ENCODE results near the gene NHS.

Gene NHS

GRCh38 chrX:17588303-17588702, 213.3 kb downstream of the NHS start:
- peak; percentile 39 for DNase-seq (ENCODE audit: low read depth)

GRCh38 chrX:17590892-17591740, 216.1 kb downstream of the NHS start:
- DNase-seq (ENCODE audit: low read depth): peak; percentile 73

GRCh38 chrX:17591741-17592110, 216.7 kb downstream of the NHS start:
- peak; percentile 68 for DNase-seq (ENCODE audit: low read depth)

GRCh38 chrX:17592117-17592516, 217.1 kb downstream of the NHS start:
- peak; percentile 28 for DNase-seq (ENCODE audit: low read depth)

- no peak for DNase-seq (ENCODE audit: low read depth)
Measured at GRCh38 chrX:17594693-17595092, 219.7 kb downstream of the NHS start.

GRCh38 chrX:17595456-17596035, 220.5 kb downstream of the NHS start:
- peak; percentile 84 for DNase-seq (ENCODE audit: low read depth)

- DNase-seq (ENCODE audit: low read depth): peak; percentile 27
Measured at GRCh38 chrX:17596061-17596460, 221.1 kb downstream of the NHS start.

- peak; percentile 28 for DNase-seq (ENCODE audit: low read depth)
Measured at GRCh38 chrX:17596546-17597205, 221.7 kb downstream of the NHS start.

- DNase-seq (ENCODE audit: low read depth): no peak
Measured at GRCh38 chrX:17597327-17597726, 222.3 kb downstream of the NHS start.

- no peak for DNase-seq (ENCODE audit: low read depth)
Measured at GRCh38 chrX:17597836-17598439, 222.9 kb downstream of the NHS start.

GRCh38 chrX:17601441-17602200, 226.6 kb downstream of the NHS start:
- DNase-seq (ENCODE audit: low read depth): no peak

GRCh38 chrX:17602245-17602644, 227.2 kb downstream of the NHS start:
- no peak for DNase-seq (ENCODE audit: low read depth)

- no peak for DNase-seq (ENCODE audit: low read depth)
Measured at GRCh38 chrX:17603196-17603595, 228.2 kb downstream of the NHS start.

- no peak for DNase-seq (ENCODE audit: low read depth)
Measured at GRCh38 chrX:17605676-17606075, 230.7 kb downstream of the NHS start.

- no peak for DNase-seq (ENCODE audit: low read depth)
Measured at GRCh38 chrX:17606231-17606630, 231.2 kb downstream of the NHS start.

- no peak for DNase-seq (ENCODE audit: low read depth)
Measured at GRCh38 chrX:17608888-17609287, 233.9 kb downstream of the NHS start.

GRCh38 chrX:17610788-17611187, 235.8 kb downstream of the NHS start:
- no peak for DNase-seq (ENCODE audit: low read depth)

GRCh38 chrX:17613979-17614588, 239.1 kb downstream of the NHS start:
- DNase-seq (ENCODE audit: low read depth): no peak

GRCh38 chrX:17616936-17617335, 241.9 kb downstream of the NHS start:
- no peak for DNase-seq (ENCODE audit: low read depth)

GRCh38 chrX:17617806-17618205, 242.8 kb downstream of the NHS start:
- no peak for DNase-seq (ENCODE audit: low read depth)

- DNase-seq (ENCODE audit: low read depth): peak; percentile 46
Measured at GRCh38 chrX:17621566-17622270, 246.7 kb downstream of the NHS start.

All from ELR (cell line).